HL-60 (cell line): Measurements from ENCODE around the gene KIF25.
"Not testable (repeated sequence)": the region's sequence is repeated elsewhere in the genome, so short reads cannot be mapped to it uniquely, and the experiment has no call there.

Source experiments
- DNase-seq, 2 experiments: peaks; one replicate each; pipeline ENCODE4 v3.0.0-alpha.2; 2010 to 2020; ENCODE audit warnings: low read depth in 1 of 2, low spot score in 1 of 2
- H3K27ac ChIP-seq: fragments of 250-450 bp; sonication (Bioruptor Pico); replicated peaks from 2 replicates; pipeline ENCODE4 v1.5.1; 2020; ENCODE audit warnings: mild to moderate bottlenecking, moderate library complexity
- H3K27me3 ChIP-seq: fragments of 250-450 bp; sonication (Bioruptor Pico); 2 replicates; pipeline ENCODE4 v1.5.1; 2021; ENCODE audit warnings: mild to moderate bottlenecking, moderate library complexity; ENCODE audit not compliant: insufficient read depth, poor library complexity, severe bottlenecking
- H3K4me3 ChIP-seq: replicated peaks from 2 replicates; pipeline ENCODE4 v1.5.1; 2011; ENCODE audit warnings: mild to moderate bottlenecking, control low read depth, low read length; ENCODE audit not compliant: insufficient read depth
- CTCF ChIP-seq: IDR thresholded peaks from one replicate; pipeline ENCODE4 v1.5.1; 2011; ENCODE audit warnings: low read length, control low read depth, inconsistent platforms; ENCODE audit not compliant: insufficient read depth
- GABPA ChIP-seq: IDR thresholded peaks from 2 replicates; pipeline ENCODE4 v1.6.1; 2012; ENCODE audit warnings: low read depth
- POLR2AphosphoS5 ChIP-seq: IDR thresholded peaks from 2 replicates; pipeline ENCODE4 v1.6.1; 2012; ENCODE audit warnings: low read depth
- REST ChIP-seq: IDR thresholded peaks from 2 replicates; pipeline ENCODE4 v1.6.1; 2012; ENCODE audit warnings: low read depth; ENCODE audit not compliant: insufficient replicate concordance
- SPI1 ChIP-seq: IDR thresholded peaks from 2 replicates; pipeline ENCODE4 v1.6.1; 2012; ENCODE audit warnings: low read depth, mild to moderate bottlenecking, borderline replicate concordance

Gene KIF25

GRCh38 chr6:168075787-168076202, 78.3 kb downstream of the KIF25 start:
- Histone ChIP-seq H3K27ac (no peak overlapping the region), H3K4me3 (no peak overlapping the region), H3K27me3 (no peaks in the 10 kb centered on the region)
- TF ChIP-seq POLR2AphosphoS5 (no peak), SPI1 (no peak)
- no peak for DNase-seq

GRCh38 chr6:168077401-168077800, 79.9 kb downstream of the KIF25 start:
- H3K27ac ChIP-seq, H3K27me3 ChIP-seq, H3K4me3 ChIP-seq, DNase-seq: not testable (repeated sequence)

GRCh38 chr6:168078175-168078942, 80.9 kb downstream of the KIF25 start:
- Histone ChIP-seq H3K4me3 (no peak overlapping the region), H3K27me3 (no peaks in the 10 kb centered on the region), H3K27ac (no peak overlapping the region)
- DNase-seq = no peak
- TF ChIP-seq GABPA = no peak
- TF ChIP-seq REST = no peak

- H3K27ac ChIP-seq = no peak within 1 kb of the TSS
- H3K27me3 ChIP-seq = no peaks in the 10 kb centered on the region
- no peak within 1 kb of the TSS for H3K4me3 ChIP-seq
- TF ChIP-seq CTCF = no peak
- no peak for TF ChIP-seq SPI1
- TF ChIP-seq POLR2AphosphoS5 = no peak
- TF ChIP-seq GABPA = no peak
- DNase-seq = no peak
These were observed 81.5 kb downstream of the KIF25 start, which contains the start of gene FRMD1 for GRCh38 chr6:168078943-168079405. FRMD1 (minus strand) TSS chr6:168079212; CDS start chr6:168079094, 118 bp downstream.

- no peak for DNase-seq
- no peak for TF ChIP-seq SPI1
- no peak for TF ChIP-seq CTCF
- no peak for TF ChIP-seq GABPA
- TF ChIP-seq REST = no peak
- TF ChIP-seq POLR2AphosphoS5 = no peak
- no peaks in the 10 kb centered on the region for H3K27me3 ChIP-seq
These were observed 83.1 kb downstream of the KIF25 start for GRCh38 chr6:168080393-168081077.

More at GRCh38 chr6:168080393-168081077, 83.1 kb downstream of the KIF25 start:
- Histone ChIP-seq H3K27ac (no peak overlapping the region), H3K4me3 (no peak overlapping the region)
